ENCODE results near the gene FLCN. TPM values are rescaled to one million over a fixed set of nuclear protein-coding genes. Genes with fewer than 3 reads are reported as not detected.

Gene FLCN
- total RNA-seq, 1 experiment from 2014 or later = 71.6 TPM

- Histone ChIP-seq H3K9me3 (ENCODE audit: control insufficient read depth, insufficient read depth, low read depth, low read length) (no peaks in the 10 kb centered on the region), H3K4me3 (ENCODE audit: low read depth in 2 of 2, low read length in 2 of 2) (peak overlapping the region; percentile 91 to 97), H3K27ac (ENCODE audit: low read length) (peak overlapping the region; percentile 98), H3K36me3 (ENCODE audit: control insufficient read depth, insufficient read depth, low read length) (peaks cover 4% of the 10 kb centered on the region), H3K4me1 (ENCODE audit: control insufficient read depth, insufficient read depth, low read length) (peaks cover 3% of the 10 kb centered on the region; the same call in 1 of the 2 replicates), H3K27me3 (ENCODE audit: control insufficient read depth, insufficient read depth, low read length) (no peaks in the 10 kb centered on the region)
- ATAC-seq (peak; percentile 33), DNase-seq (ENCODE audit: low read depth, low spot score) (no peak)
- ChIA-PET POLR2A (no interaction called here), CTCF (no interaction called here)
- in situ Hi-C loops (cut with HindIII; ENCODE audit: low pct_unique_long_range_greater_than_20kb, low sequenced_read_pairs) (no loop called here), intact Hi-C loops (cut with micrococcal nuclease; ENCODE audit: unreplicated experiment) (no loop called here)
- BruUV-seq (replicated peaks) = TSS peak; percentile 94
- TF ChIP-seq TCF7L2 (IDR thresholded peaks at IDR 0.05; ENCODE audit: low read depth, low read length) (no peak), SIN3A (IDR thresholded peaks at IDR 0.05; ENCODE audit: borderline replicate concordance, insufficient read depth, low read depth, low read length) (no peak), POLR2AphosphoS5 (IDR thresholded peaks at IDR 0.05; ENCODE audit: low read depth, low read length) (no peak)
- TF ChIP-seq, protein P1, sequence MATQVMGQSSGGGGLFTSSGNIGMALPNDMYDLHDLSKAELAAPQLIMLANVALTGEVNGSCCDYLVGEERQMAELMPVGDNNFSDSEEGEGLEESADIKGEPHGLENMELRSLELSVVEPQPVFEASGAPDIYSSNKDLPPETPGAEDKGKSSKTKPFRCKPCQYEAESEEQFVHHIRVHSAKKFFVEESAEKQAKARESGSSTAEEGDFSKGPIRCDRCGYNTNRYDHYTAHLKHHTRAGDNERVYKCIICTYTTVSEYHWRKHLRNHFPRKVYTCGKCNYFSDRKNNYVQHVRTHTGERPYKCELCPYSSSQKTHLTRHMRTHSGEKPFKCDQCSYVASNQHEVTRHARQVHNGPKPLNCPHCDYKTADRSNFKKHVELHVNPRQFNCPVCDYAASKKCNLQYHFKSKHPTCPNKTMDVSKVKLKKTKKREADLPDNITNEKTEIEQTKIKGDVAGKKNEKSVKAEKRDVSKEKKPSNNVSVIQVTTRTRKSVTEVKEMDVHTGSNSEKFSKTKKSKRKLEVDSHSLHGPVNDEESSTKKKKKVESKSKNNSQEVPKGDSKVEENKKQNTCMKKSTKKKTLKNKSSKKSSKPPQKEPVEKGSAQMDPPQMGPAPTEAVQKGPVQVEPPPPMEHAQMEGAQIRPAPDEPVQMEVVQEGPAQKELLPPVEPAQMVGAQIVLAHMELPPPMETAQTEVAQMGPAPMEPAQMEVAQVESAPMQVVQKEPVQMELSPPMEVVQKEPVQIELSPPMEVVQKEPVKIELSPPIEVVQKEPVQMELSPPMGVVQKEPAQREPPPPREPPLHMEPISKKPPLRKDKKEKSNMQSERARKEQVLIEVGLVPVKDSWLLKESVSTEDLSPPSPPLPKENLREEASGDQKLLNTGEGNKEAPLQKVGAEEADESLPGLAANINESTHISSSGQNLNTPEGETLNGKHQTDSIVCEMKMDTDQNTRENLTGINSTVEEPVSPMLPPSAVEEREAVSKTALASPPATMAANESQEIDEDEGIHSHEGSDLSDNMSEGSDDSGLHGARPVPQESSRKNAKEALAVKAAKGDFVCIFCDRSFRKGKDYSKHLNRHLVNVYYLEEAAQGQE (IDR thresholded peaks at IDR 0.05; ENCODE audit: insufficient read depth in 1 of 2, low read depth in 2 of 2, low read length in 1 of 2) = no peak
- TF ChIP-seq, protein P2, sequence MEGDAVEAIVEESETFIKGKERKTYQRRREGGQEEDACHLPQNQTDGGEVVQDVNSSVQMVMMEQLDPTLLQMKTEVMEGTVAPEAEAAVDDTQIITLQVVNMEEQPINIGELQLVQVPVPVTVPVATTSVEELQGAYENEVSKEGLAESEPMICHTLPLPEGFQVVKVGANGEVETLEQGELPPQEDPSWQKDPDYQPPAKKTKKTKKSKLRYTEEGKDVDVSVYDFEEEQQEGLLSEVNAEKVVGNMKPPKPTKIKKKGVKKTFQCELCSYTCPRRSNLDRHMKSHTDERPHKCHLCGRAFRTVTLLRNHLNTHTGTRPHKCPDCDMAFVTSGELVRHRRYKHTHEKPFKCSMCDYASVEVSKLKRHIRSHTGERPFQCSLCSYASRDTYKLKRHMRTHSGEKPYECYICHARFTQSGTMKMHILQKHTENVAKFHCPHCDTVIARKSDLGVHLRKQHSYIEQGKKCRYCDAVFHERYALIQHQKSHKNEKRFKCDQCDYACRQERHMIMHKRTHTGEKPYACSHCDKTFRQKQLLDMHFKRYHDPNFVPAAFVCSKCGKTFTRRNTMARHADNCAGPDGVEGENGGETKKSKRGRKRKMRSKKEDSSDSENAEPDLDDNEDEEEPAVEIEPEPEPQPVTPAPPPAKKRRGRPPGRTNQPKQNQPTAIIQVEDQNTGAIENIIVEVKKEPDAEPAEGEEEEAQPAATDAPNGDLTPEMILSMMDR (IDR thresholded peaks at IDR 0.05) = no peak
Observed at GRCh38 chr17:17236295-17237025, 508 bp downstream of the FLCN start.

DNA sequence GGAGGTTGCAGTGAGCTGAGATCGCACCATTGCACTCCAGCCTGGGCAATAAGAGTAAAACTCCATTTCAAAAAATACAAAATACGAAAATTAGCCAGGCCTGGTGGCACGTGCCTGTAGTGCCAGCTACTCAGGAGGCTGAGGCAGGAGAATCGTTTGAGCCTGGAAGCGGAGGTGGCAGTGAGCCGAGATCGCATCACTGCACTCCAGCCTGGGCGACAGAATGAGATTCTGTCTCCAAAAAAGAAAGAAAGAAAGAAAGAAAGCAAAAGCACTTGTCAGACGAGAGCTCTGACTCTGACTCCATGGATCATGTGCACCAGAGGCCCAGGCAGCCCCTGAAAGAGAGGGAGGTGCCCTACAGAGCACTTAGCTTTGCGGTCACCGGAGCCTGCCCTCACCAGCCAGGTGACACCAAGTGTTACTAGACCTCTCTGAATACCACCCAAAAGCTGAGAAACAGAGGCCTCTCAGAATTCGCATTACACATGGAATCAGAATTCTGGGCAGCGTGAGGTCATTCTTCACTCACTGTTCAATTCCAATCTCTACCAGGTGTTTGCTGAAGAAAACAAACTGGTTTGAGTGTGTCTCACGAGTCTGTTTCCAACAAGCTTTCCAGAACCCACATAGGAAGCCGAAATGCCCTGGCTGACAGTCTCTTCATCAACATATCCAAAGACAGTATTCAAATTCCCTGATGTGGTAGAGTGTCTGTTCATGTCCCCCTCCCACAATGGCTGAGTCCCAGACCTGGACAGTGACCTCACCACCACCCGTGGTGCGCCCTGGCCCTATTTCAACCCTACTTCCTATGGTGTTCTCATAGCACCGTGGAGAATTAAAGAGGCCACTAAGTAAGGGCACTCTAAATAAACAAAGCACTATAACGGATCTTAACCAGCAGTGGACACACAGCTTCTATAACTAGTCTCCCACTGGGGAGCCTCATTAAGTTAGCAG, 1.5 kb downstream of the FLCN start:
- Histone ChIP-seq H3K27me3 (ENCODE audit: control insufficient read depth, insufficient read depth, low read length) (no peaks in the 10 kb centered on the region), H3K4me3 (ENCODE audit: low read depth in 2 of 2, low read length in 2 of 2) (peak overlapping the region; percentile 91 to 97), H3K27ac (ENCODE audit: low read length) (peak overlapping the region; percentile 98), H3K9me3 (ENCODE audit: control insufficient read depth, insufficient read depth, low read depth, low read length) (no peaks in the 10 kb centered on the region), H3K36me3 (ENCODE audit: control insufficient read depth, insufficient read depth, low read length) (peaks cover 4% of the 10 kb centered on the region), H3K4me1 (ENCODE audit: control insufficient read depth, insufficient read depth, low read length) (peaks cover 3% of the 10 kb centered on the region; the same call in 1 of the 2 replicates)
- intact Hi-C loops (cut with micrococcal nuclease; ENCODE audit: unreplicated experiment) = no loop called here
- POLR2A ChIA-PET = interaction anchor here (0.5 kb wide), 1 partner anchor 404 kb away, joined by 5 read pairs; no protein-coding TSS in a partner anchor
- CTCF ChIA-PET = no interaction called here
- in situ Hi-C loops (cut with HindIII; ENCODE audit: low pct_unique_long_range_greater_than_20kb, low sequenced_read_pairs) = no loop called here
- BruUV-seq (replicated peaks) = no TSS peak
- TF ChIP-seq SIN3A (IDR thresholded peaks at IDR 0.05; ENCODE audit: borderline replicate concordance, insufficient read depth, low read depth, low read length) = no peak
- no peak for TF ChIP-seq TCF7L2 (IDR thresholded peaks at IDR 0.05; ENCODE audit: low read depth, low read length)
- TF ChIP-seq, protein P2 (IDR thresholded peaks at IDR 0.05) = no peak
- no peak for TF ChIP-seq POLR2AphosphoS5 (IDR thresholded peaks at IDR 0.05; ENCODE audit: low read depth, low read length)
- TF ChIP-seq, protein P1 (IDR thresholded peaks at IDR 0.05; ENCODE audit: insufficient read depth in 1 of 2, low read depth in 2 of 2, low read length in 1 of 2) = no peak
- DNase-seq (ENCODE audit: low read depth, low spot score) = no peak
- ATAC-seq = 0 out of 2 replicates have a peak, but pooled peaks have one; percentile 18

Data from Panc1 (cell line).